Effector memory CD4-positive, alpha-beta T cell (primary cell): ENCODE measurements around the gene KIF5C.

Experiments used
- DNase-seq, 3 donors: peaks; one replicate each; pipeline ENCODE4 v3.0.0-alpha.2; 2020
- H3K27ac ChIP-seq: 2 replicates; pipeline ENCODE4 v1.7.0; 2013; ENCODE audit warnings: mild to moderate bottlenecking, low read length, moderate library complexity; ENCODE audit not compliant: insufficient read depth, poor library complexity, severe bottlenecking
- H3K27me3 ChIP-seq: replicated peaks from 2 replicates; pipeline ENCODE4 v1.7.0; 2013; ENCODE audit warnings: mild to moderate bottlenecking, low read length; ENCODE audit not compliant: insufficient read depth, control insufficient read depth, poor library complexity, severe bottlenecking
- H3K36me3 ChIP-seq: 2 replicates; pipeline ENCODE4 v1.7.0; 2013; ENCODE audit warnings: mild to moderate bottlenecking, low read length, moderate library complexity; ENCODE audit not compliant: control insufficient read depth, insufficient read depth
- H3K4me1 ChIP-seq: 2 replicates; pipeline ENCODE4 v1.7.0; 2013; ENCODE audit warnings: low read length, mild to moderate bottlenecking; ENCODE audit not compliant: control insufficient read depth, insufficient read depth, poor library complexity, severe bottlenecking
- H3K4me3 ChIP-seq: 2 replicates; pipeline ENCODE4 v1.7.0; 2013; ENCODE audit warnings: low read length, low read depth, mild to moderate bottlenecking; ENCODE audit not compliant: insufficient read depth, poor library complexity, severe bottlenecking
- H3K9me3 ChIP-seq: 2 replicates; pipeline ENCODE4 v1.7.0; 2013; ENCODE audit warnings: mild to moderate bottlenecking, low read length, moderate library complexity; ENCODE audit not compliant: control insufficient read depth

KIF5C gene

DNA sequence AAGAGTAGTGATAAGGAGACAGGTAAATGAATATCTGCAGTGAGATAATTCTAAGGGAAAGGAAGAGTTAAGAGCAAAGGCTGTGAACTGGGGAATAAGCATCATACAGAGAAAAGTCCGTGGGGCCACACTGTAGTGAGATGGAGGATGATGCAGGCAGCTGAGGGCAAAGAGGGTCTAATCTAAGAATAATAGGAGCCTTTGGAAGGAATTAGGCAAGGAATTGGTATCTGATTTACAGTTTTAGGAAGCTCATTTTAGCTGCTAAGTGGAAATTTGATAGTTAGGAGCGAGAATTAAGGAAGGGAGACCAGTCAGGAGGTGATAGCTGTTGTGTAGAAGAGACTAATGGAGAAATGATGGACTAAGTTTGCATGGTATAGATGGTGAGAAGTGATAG lies 43.5 kb downstream of the KIF5C start:
- Histone ChIP-seq H3K27me3 (no peaks in the 10 kb centered on the region), H3K9me3 (no peaks in the 10 kb centered on the region), H3K4me3 (no peak overlapping the region), H3K36me3 (no peaks in the 10 kb centered on the region), H3K27ac (no peak overlapping the region), H3K4me1 (no peaks in the 10 kb centered on the region)
- DNase-seq, result no peak

DNA sequence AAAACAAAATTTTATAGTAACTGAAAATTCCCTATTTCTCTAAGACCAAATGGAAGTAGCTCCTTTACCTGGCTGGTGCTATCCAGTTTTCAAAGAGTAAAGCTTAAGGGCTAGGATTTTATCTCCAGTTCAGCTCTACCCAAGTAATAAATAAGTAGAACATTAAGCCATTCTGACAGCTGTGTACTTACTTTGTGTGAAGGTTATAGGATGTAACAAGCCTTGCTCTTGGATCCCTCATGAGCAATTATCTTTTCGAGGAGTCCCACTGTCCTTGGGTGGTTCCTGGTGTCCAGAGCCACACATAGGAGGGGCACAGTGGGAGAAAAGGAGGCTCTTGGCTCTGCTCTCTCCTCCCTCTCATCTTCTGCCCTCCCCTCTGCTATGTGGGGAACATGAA lies 45.5 kb downstream of the KIF5C start:
- Histone ChIP-seq H3K4me3 (no peak overlapping the region), H3K4me1 (no peaks in the 10 kb centered on the region), H3K27me3 (no peaks in the 10 kb centered on the region), H3K27ac (no peak overlapping the region), H3K9me3 (no peaks in the 10 kb centered on the region), H3K36me3 (no peaks in the 10 kb centered on the region)
- DNase-seq, result no peak

DNA sequence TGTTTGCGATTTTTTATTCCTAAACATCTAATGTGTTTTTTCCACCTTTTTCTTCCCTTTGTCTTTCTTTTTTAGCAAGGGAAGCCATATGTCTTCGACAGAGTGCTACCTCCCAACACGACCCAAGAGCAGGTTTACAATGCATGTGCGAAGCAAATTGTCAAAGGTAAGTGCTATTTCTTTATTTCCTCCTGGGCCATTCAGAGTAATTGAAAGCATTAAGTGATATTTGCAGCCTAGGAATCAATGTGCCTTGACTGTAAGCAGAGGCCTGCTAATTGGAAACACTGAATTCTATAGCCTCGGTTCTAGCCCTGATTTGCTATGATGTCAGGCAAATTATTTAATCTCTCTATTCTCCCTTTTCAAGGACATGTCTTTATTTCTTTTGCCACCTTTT lies 47.0 kb downstream of the KIF5C start:
- no peak for DNase-seq
- H3K4me3 ChIP-seq, result no peak overlapping the region
- H3K4me1 ChIP-seq, result peaks cover 9% of the 10 kb centered on the region
- H3K27me3 ChIP-seq, result no peaks in the 10 kb centered on the region
- H3K36me3 ChIP-seq, result no peaks in the 10 kb centered on the region
- no peak overlapping the region for H3K27ac ChIP-seq
- no peaks in the 10 kb centered on the region for H3K9me3 ChIP-seq

DNA sequence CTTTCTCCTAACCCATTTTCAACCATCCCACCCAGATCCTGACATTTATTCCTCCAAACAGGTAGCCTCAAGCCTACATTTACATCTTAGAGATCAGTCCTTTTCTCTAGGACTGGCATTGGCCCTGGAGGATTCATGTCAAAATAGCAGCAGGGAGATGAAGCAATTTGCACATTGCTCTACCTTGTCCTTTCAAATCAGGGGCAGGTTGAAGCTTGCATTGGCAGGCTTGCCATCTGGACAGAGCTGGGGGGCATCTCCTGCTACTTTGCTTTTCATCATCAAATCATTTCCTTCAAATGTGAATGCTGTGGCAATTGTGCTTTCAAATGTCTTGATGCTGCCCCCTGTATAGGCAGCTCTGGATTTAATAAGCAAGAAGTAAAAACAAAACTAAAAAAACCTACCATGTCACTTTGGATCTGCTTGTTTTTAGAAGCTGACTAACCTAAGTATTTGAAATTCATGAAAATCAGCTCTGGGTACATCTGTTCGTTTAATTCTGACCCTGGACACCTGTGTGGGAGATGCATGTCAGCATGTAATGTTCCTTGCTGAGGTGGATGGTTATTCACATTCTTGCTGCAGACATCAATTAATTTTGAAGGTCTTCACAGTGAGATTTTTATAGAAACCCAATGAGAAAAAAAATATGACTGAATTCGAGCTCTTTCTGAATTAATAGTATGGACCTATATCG lies 47.9 kb downstream of the KIF5C start:
- Histone ChIP-seq H3K27ac (no peak overlapping the region), H3K4me3 (no peak overlapping the region), H3K4me1 (peaks cover 13% of the 10 kb centered on the region), H3K36me3 (no peaks in the 10 kb centered on the region), H3K27me3 (no peaks in the 10 kb centered on the region), H3K9me3 (no peaks in the 10 kb centered on the region)
- DNase-seq, result no peak

DNA sequence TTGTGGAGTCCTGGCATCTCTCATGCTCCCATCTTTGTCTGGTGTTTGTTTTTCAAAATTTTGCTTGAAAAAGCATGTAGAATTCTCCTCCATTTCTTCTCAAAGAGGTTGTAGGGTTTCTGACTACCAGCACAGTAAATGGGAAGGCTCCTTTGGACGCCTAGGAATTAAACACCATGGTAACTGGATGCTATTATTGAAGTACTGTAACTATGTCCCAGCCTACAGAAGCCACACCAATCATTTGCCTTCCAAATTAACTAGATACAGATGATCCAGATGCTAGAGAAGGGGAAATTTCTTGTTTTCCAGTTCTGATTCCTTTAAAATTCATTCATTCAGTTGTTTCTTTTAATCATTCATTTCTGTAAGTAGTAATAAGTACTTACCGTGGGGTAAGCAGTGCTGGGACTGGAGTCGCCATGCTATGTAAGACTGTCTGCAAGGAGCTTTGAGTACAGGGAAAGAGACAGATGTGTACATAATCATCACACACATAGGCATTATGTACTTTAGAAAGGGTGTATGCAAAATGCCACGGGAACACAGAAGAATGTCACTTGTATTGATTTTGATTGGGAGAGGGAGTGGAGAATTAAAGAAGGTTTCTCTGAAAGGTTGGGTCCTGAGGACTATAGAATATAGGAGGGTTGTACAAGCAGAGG lies 49.6 kb downstream of the KIF5C start:
- H3K27ac ChIP-seq, result no peak overlapping the region
- DNase-seq, result no peak
- H3K9me3 ChIP-seq, result no peaks in the 10 kb centered on the region
- H3K4me1 ChIP-seq, result peaks cover 13% of the 10 kb centered on the region
- no peaks in the 10 kb centered on the region for H3K36me3 ChIP-seq
- no peak overlapping the region for H3K4me3 ChIP-seq
- no peaks in the 10 kb centered on the region for H3K27me3 ChIP-seq

DNA sequence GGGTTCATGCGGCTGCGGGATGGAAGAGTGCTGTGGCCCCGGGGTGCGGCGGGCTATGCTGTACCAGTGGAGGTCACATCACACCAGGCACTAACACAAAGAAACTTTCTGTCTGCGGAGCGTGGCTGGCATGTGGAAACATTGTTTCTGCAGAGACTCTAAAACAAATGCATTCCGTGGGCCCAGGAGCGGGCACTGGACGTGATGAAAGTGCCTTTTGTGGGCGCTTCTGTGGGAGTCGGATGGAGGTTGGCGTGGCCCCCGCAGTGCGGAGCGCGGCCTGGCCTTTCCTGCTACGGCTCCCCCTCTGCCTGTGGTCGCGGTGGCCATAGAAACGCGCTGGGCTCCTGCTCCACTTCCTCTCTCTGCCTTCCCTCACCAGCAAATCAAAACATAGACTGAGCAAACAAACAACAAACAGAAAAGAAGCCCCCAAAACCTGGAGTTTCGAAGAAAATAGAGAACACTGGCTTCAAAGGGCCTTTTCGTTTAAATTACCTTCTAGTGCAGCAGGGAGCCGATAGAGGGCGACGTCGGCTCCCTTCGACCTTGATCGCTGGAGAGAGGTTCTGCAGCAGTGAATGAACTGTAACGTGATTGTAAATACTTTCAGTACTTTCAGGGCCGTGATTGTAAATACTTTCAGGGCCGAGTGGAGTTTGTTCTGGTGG lies 51.4 kb downstream of the KIF5C start:
- Histone ChIP-seq H3K4me1 (peaks cover 13% of the 10 kb centered on the region), H3K9me3 (no peaks in the 10 kb centered on the region), H3K27me3 (no peaks in the 10 kb centered on the region), H3K36me3 (no peaks in the 10 kb centered on the region), H3K4me3 (peak overlapping the region; percentile 19), H3K27ac (peak overlapping the region; percentile 29)
- peak; percentile 8 to 30 (median 17) for DNase-seq

DNA sequence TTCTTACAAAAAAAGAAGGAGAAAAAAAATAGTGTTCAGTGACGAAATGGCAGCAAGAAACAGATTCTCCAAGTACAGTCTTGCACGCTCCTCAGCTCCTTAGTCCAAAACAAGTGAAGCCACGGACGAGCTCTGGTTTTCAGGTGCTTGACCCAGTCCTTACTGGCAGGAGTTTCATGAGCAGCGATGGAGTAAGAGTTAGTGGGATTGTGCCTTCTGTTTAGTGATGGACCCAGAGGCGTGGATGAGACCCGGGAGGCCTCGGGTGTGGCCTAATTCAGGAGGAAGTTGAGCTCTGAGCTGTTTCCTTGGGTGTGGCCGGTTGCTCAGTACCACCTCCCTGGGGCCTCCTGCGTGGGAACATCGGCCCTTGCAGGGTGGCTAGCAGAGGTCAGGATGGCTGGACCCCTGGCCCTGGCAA lies 52.0 kb downstream of the KIF5C start:
- Histone ChIP-seq H3K27ac (peak overlapping the region; percentile 15), H3K4me3 (peak overlapping the region; percentile 19), H3K27me3 (no peaks in the 10 kb centered on the region), H3K9me3 (no peaks in the 10 kb centered on the region), H3K36me3 (peaks cover 4% of the 10 kb centered on the region), H3K4me1 (peaks cover 13% of the 10 kb centered on the region)
- DNase-seq, result peak in 2 of 3 donors; percentile 4 to 18

DNA sequence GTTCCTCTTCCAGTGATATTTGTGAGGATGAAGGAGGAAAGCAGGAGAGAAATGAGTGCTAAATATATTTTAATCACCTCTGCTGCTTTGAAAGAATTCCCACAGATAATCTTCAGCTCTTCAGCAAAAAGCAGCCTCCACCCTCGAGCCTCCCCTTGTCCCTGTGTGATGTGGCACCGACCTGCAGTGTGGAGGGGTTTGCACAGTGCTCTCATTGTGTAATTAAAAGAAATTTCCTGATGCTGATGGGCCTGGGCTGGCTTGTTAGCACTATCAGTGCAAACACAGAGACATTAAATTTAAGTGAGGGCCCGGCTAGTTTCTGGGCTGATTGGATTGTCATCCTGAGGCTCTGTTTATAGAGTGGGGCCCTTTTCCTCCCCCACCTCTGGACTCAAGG lies 53.4 kb downstream of the KIF5C start:
- H3K9me3 ChIP-seq, result no peaks in the 10 kb centered on the region
- H3K4me3 ChIP-seq, result no peak overlapping the region
- DNase-seq, result no peak
- no peaks in the 10 kb centered on the region for H3K27me3 ChIP-seq
- peaks cover 7% of the 10 kb centered on the region for H3K36me3 ChIP-seq
- peaks cover 13% of the 10 kb centered on the region for H3K4me1 ChIP-seq
- no peak overlapping the region for H3K27ac ChIP-seq

DNA sequence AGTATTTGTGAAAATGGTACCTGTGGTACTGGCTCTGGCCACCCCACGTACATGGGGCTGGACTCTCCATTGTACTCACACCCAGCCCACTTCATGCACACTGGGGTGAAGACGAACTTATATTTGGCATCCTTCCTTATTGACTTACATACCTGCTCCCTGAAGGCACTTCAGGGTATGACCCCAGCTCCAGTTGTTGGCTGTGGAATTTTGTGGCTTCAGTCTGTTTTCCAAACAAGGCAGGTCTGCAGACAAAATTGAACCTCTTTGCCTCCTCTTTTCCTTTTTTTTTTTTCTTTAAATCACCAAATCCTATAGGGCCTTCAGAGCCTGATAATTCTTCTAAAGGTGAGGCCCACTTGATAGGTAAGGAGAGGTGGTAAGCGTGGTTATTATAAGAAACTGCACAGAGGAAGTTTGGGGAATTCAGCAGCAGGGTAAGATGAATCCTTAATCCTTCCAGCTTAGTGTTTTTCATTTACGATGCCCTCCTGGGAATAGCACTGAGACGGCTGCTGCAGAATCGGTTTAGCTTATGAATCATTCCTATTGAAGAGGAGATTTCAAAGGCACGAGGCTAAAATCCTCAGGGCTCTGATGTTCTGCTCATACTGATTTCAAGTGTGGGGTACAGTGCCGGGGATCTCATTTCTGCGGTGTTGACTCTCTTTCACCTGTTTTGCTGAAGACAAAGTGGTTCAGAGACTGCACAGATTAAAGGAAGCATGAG lies 55.2 kb downstream of the KIF5C start:
- Histone ChIP-seq H3K4me3 (no peak overlapping the region), H3K4me1 (peaks cover 13% of the 10 kb centered on the region), H3K27ac (no peak overlapping the region), H3K9me3 (no peaks in the 10 kb centered on the region), H3K27me3 (no peaks in the 10 kb centered on the region), H3K36me3 (peaks cover 7% of the 10 kb centered on the region)
- no peak for DNase-seq
